Liver (tissue), 9 donors: ENCODE results near the gene CABP4. TPM values are rescaled to one million over a fixed set of nuclear protein-coding genes. Genes with fewer than 3 reads are reported as not detected.

Experiments used
- DNase-seq: peaks from one replicate; pipeline ENCODE4 v3.0.0-alpha.2; 2017; ENCODE audit warnings: low spot score
- H3K27ac ChIP-seq, 2 donors: one replicate each; pipeline ENCODE4 v1.7.0; 2013; ENCODE audit warnings: inconsistent platforms in 2 of 2, low read length in 2 of 2, control low read depth in 1 of 2, low read depth in 1 of 2, mild to moderate bottlenecking in 1 of 2
- H3K27me3 ChIP-seq, 4 donors: one replicate each; pipeline versions ENCODE4 v1.6.1 to v1.7.0; 2013; ENCODE audit warnings: low read length in 3 of 4, inconsistent platforms in 1 of 4, mild to moderate bottlenecking in 1 of 4, moderate library complexity in 1 of 4; ENCODE audit not compliant: control insufficient read depth in 4 of 4, insufficient read depth in 4 of 4
- H3K36me3 ChIP-seq, 4 donors: one replicate each; pipeline versions ENCODE4 v1.6.1 to v1.7.0; 2013; ENCODE audit warnings: low read length in 3 of 4, mild to moderate bottlenecking in 3 of 4, low read depth in 1 of 4, moderate library complexity in 1 of 4; ENCODE audit not compliant: control insufficient read depth in 4 of 4, insufficient read depth in 3 of 4
- H3K4me1 ChIP-seq, 4 donors: one replicate each; pipeline versions ENCODE4 v1.6.1 to v1.7.0; 2013; ENCODE audit warnings: low read length in 3 of 4, mild to moderate bottlenecking in 3 of 4, moderate library complexity in 1 of 4; ENCODE audit not compliant: control insufficient read depth in 4 of 4, insufficient read depth in 4 of 4
- H3K4me3 ChIP-seq, 3 donors: one replicate each; pipeline versions ENCODE4 v1.6.1 to v1.7.0; 2013; ENCODE audit warnings: low read length in 3 of 3, control low read depth in 1 of 3, low read depth in 1 of 3, mild to moderate bottlenecking in 1 of 3
- H3K9ac ChIP-seq, 2 donors: one replicate each; pipeline ENCODE4 v1.7.0; 2013; ENCODE audit warnings: low read length in 2 of 2, mild to moderate bottlenecking in 2 of 2, moderate library complexity in 2 of 2, control low read depth in 1 of 2, low read depth in 1 of 2
- H3K9me3 ChIP-seq, 4 donors: one replicate each; pipeline versions ENCODE4 v1.6.1 to v1.7.0; 2013; ENCODE audit warnings: low read length in 3 of 4; ENCODE audit not compliant: control insufficient read depth in 4 of 4
- ATF3 ChIP-seq: IDR thresholded peaks from 2 replicates; pipeline ENCODE4 v1.6.1; 2016; ENCODE audit warnings: antibody characterized with exemption
- EGR1 ChIP-seq, 2 donors: IDR thresholded peaks; 2 replicates each; pipeline ENCODE4 v1.6.1; 2016 to 2018; ENCODE audit warnings: antibody characterized with exemption in 2 of 2, low read depth in 2 of 2
- FOXA1 ChIP-seq: IDR thresholded peaks from 2 replicates; pipeline ENCODE4 v1.6.1; 2016; ENCODE audit warnings: antibody characterized with exemption
- FOXA2 ChIP-seq: IDR thresholded peaks from 2 replicates; pipeline ENCODE4 v1.6.1; 2016; ENCODE audit warnings: antibody characterized with exemption
- GABPA ChIP-seq, 2 donors: IDR thresholded peaks in 1 of 2; conservative IDR thresholded peaks in 1 of 2; 2 replicates each; pipeline ENCODE4 v1.6.1; 2016; ENCODE audit warnings: antibody characterized with exemption in 2 of 2, mild to moderate bottlenecking in 1 of 2, moderate library complexity in 1 of 2
- HNF4G ChIP-seq: IDR thresholded peaks from 2 replicates; pipeline ENCODE4 v1.6.1; 2016; ENCODE audit warnings: antibody characterized with exemption
- JUND ChIP-seq, 2 donors: IDR thresholded peaks; 2 replicates each; pipeline ENCODE4 v1.6.1; 2016; ENCODE audit warnings: antibody characterized with exemption in 2 of 2
- MAX ChIP-seq: IDR thresholded peaks from 2 replicates; pipeline ENCODE4 v1.6.1; 2016; ENCODE audit warnings: antibody characterized with exemption
- NR2F2 ChIP-seq: IDR thresholded peaks from 2 replicates; pipeline ENCODE4 v1.6.1; 2016; ENCODE audit warnings: antibody characterized with exemption
- RAD21 ChIP-seq, 2 donors: IDR thresholded peaks; 2 replicates each; pipeline ENCODE4 v1.6.1; 2016; ENCODE audit warnings: antibody characterized with exemption in 2 of 2, mild to moderate bottlenecking in 2 of 2
- RXRA ChIP-seq, 2 donors: IDR thresholded peaks; 2 replicates each; pipeline ENCODE4 v1.6.1; 2017 to 2018; ENCODE audit warnings: antibody characterized with exemption in 2 of 2, mild to moderate bottlenecking in 1 of 2
- SP1 ChIP-seq: IDR thresholded peaks from 2 replicates; pipeline ENCODE4 v1.6.1; 2018; ENCODE audit warnings: antibody characterized with exemption, mild to moderate bottlenecking
- TAF1 ChIP-seq: conservative IDR thresholded peaks from 2 replicates; pipeline ENCODE4 v1.6.1; 2016; ENCODE audit warnings: antibody characterized with exemption, mild to moderate bottlenecking
- YY1 ChIP-seq: IDR thresholded peaks from 2 replicates; pipeline ENCODE4 v1.6.1; 2016; ENCODE audit warnings: antibody characterized with exemption, mild to moderate bottlenecking
- WGBS: extraction: QIAGEN DNeasy Blood & Tissue Kit; methylation state at CpG from one replicate; pipeline ENCODE4 v1.1.7; 2013; 5-methylcytosine and 5-hydroxymethylcytosine counted together
- polyA plus RNA-seq, 2 donors: library from polyadenylated mRNA; stranded (reverse) in 1 of 2; unstranded in 1 of 2; fragments of 200-250 nt in 1 of 2; fragments of >200 nt in 1 of 2; fragmentation: Nextera tagmentation in 1 of 2; extraction: Ambion mirVana in 1 of 2; gene quantifications; one replicate each; pipeline versions ENCODE4 v1.2.1 to v1.2.3, GENCODE V29; 2013 to 2015
- total RNA-seq, 2 donors: library from RNA; depleted of rRNA; stranded (reverse); fragments of >200 nt; gene quantifications; one replicate each; pipeline ENCODE4 v1.2.3, GENCODE V29; 2014
- donor health status: healthy.
- donor health status: healthy.
- donor health status: healthy.
- donor health status: healthy.
- donor health status: healthy.

Gene CABP4
- total and polyA plus RNA-seq, 4 donors = 0.85 to 2.9 (median 1.6) TPM

DNA sequence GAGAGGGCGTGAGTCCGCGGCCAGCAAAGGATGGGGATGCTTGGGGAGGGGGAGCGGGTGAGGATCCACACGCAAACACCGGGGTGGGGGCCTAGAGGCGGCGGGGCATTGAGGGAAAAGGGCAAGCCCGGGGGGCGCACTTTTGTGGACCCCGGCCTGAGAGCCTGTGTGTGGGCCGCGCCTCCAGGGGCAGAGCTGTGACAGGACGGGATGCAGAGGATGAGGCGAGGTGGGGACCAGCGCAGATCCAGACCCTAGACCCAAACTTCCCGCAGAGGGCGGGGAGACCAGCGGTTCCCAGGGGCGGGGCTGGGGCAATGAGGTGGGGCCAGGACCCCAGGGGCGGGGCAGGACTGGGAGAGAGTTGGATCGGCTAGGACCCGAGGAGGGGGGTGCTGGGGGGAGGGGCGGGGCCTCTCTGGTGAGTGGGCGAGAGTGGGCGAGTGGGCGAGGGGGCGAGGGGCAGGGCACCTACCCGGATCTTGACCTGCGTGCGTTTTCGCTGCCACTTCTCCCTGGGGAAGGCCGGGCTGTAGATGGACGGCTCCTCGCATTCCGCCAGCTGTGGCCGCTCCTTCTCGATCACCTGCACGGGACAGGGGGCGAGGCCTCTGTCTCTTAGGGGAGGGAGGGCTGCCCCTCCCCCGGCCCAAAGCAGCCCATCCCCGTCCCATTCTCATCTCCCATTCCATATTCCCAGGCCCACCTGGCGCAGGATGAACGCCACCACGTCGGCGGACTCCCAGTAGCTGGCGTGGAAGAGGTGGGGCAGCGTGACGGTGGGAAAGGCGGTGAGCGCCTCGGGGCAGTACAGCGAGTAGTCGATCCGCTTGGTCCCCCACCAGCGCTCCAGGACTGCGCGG is 39.4 kb downstream of the CABP4 start:
- H3K4me1 ChIP-seq = no peaks in the 10 kb centered on the region
- 95% methylated on average over 59 of the region's 59 CpGs for WGBS
- peaks cover 4 to 44% (median 11%) of the 10 kb centered on the region in 4 donors for H3K36me3 ChIP-seq
- H3K9ac ChIP-seq = no peak overlapping the region
- no peak overlapping the region for H3K27ac ChIP-seq
- H3K27me3 ChIP-seq = no peaks in the 10 kb centered on the region
- no peaks in the 10 kb centered on the region for H3K9me3 ChIP-seq
- DNase-seq = no peak
- H3K4me3 ChIP-seq = no peak overlapping the region
- TF ChIP-seq GABPA (IDR thresholded peaks at IDR 0.05 in 1 of 2, conservative IDR thresholded peaks at IDR 0.05 in 1 of 2) (no peak), EGR1 (IDR thresholded peaks at IDR 0.05; ENCODE audit: low read depth in 2 of 2) (no peak), NR2F2 (no peak), RAD21 (IDR thresholded peaks at IDR 0.05) (no peak), JUND (IDR thresholded peaks at IDR 0.05) (no peak), TAF1 (no peak), YY1 (no peak), MAX (no peak), RXRA (IDR thresholded peaks at IDR 0.05) (no peak), HNF4G (no peak), FOXA2 (no peak), ATF3 (no peak)

GRCh38 chr11:67495234-67496005 is 40.3 kb downstream of the CABP4 start:
- H3K4me3 ChIP-seq = no peak overlapping the region
- H3K9me3 ChIP-seq = no peaks in the 10 kb centered on the region
- no peaks in the 10 kb centered on the region for H3K4me1 ChIP-seq
- DNase-seq = no peak
- no peak overlapping the region for H3K9ac ChIP-seq
- 98% methylated on average over 16 of the region's 16 CpGs for WGBS
- no peaks in the 10 kb centered on the region for H3K27me3 ChIP-seq
- TF ChIP-seq FOXA1 (no peak), JUND (IDR thresholded peaks at IDR 0.05) (no peak), RXRA (IDR thresholded peaks at IDR 0.05) (no peak), YY1 (no peak)
- no peak overlapping the region for H3K27ac ChIP-seq
- H3K36me3 ChIP-seq = peaks cover 4 to 36% (median 9%) of the 10 kb centered on the region in 4 donors

DNA sequence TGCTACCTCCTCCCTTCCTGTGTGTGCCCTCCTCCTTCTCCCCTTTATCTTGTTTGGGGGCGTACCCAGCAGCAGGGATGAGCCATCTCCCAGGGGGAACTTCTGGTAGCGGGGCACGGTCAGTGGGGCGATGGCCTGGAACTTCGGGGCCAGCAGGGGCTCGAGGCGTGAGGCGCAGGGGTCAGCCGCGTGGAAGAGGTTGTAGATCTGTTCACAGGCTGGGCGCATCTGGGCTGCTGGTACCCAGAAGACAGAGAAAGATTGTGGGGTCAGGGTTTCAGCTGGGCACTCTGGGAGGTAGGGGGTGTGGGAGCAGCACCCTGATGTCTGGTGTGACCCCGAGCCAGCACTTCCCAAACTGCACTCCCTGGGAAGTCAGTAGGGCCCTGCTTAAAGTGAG is 41.0 kb downstream of the CABP4 start:
- H3K9me3 ChIP-seq = no peaks in the 10 kb centered on the region
- H3K36me3 ChIP-seq = peaks cover 1 to 30% (median 6%) of the 10 kb centered on the region in 4 donors
- H3K4me3 ChIP-seq = no peak overlapping the region
- no peaks in the 10 kb centered on the region for H3K27me3 ChIP-seq
- no peak for TF ChIP-seq FOXA2
- no peak for TF ChIP-seq ATF3
- no peak for TF ChIP-seq GABPA (IDR thresholded peaks at IDR 0.05 in 1 of 2, conservative IDR thresholded peaks at IDR 0.05 in 1 of 2)
- TF ChIP-seq EGR1 (IDR thresholded peaks at IDR 0.05; ENCODE audit: low read depth in 2 of 2) = no peak
- TF ChIP-seq JUND (IDR thresholded peaks at IDR 0.05) = no peak
- no peak for TF ChIP-seq RAD21 (IDR thresholded peaks at IDR 0.05)
- no peak for TF ChIP-seq FOXA1
- no peak for TF ChIP-seq MAX
- TF ChIP-seq SP1 = no peak
- no peak for TF ChIP-seq RXRA (IDR thresholded peaks at IDR 0.05)
- no peak for TF ChIP-seq NR2F2
- no peak overlapping the region for H3K27ac ChIP-seq
- 93% methylated on average over 12 of the region's 12 CpGs for WGBS
- no peak overlapping the region for H3K9ac ChIP-seq
- H3K4me1 ChIP-seq = no peaks in the 10 kb centered on the region
- DNase-seq = no peak
